ENCODE results near the gene PKDCC. TPM values are rescaled to one million over a fixed set of nuclear protein-coding genes. Genes with fewer than 3 reads are reported as not detected.

The PKDCC gene
- total RNA-seq, 4 donors from 2014 or later, result 152 to 246 (median 186) TPM

GRCh38 chr2:42025151-42025582 is 22.7 kb upstream of the PKDCC start:
- ATAC-seq (peak; percentile 69 to 73), DNase-seq (peak in 1 of 2 donors; percentile 44)
- peaks cover 23 to 41% of the 10 kb centered on the region in 2 donors for H3K4me1 ChIP-seq
- TF ChIP-seq CTCF (IDR thresholded peaks at IDR 0.05 in 4 of 5, conservative IDR thresholded peaks at IDR 0.05 in 1 of 5) (no peak), POLR2A (IDR thresholded peaks at IDR 0.05) (no peak)
- H3K27ac ChIP-seq, result peak overlapping the region; percentile 42 to 70 (median 54)
- in situ Hi-C loops (cut with MboI; ENCODE audit: low sequenced_read_pairs in 4 of 4) (no loop called here), intact Hi-C loops (cut with DNase I; ENCODE audit: low total_unique reads) (no loop called here)
- H3K4me3 ChIP-seq, result no peak overlapping the region
- no peaks in the 10 kb centered on the region for H3K27me3 ChIP-seq
- H3K9me3 ChIP-seq, result no peaks in the 10 kb centered on the region
- H3K36me3 ChIP-seq, result no peaks in the 10 kb centered on the region

- no peak overlapping the region for H3K27ac ChIP-seq
- no peak for ATAC-seq
- H3K27me3 ChIP-seq, result no peaks in the 10 kb centered on the region
- H3K9me3 ChIP-seq, result no peaks in the 10 kb centered on the region
- no peak for TF ChIP-seq POLR2A (IDR thresholded peaks at IDR 0.05)
- no peak for TF ChIP-seq CTCF (IDR thresholded peaks at IDR 0.05 in 4 of 5, conservative IDR thresholded peaks at IDR 0.05 in 1 of 5)
- no peaks in the 10 kb centered on the region for H3K36me3 ChIP-seq
- peaks cover 23 to 36% of the 10 kb centered on the region in 2 donors for H3K4me1 ChIP-seq
- no peak for DNase-seq
- intact Hi-C loops (cut with DNase I; ENCODE audit: low total_unique reads), result no loop called here
- in situ Hi-C loops (cut with MboI; ENCODE audit: low sequenced_read_pairs in 4 of 4), result no loop called here
- H3K4me3 ChIP-seq, result no peak overlapping the region
Observed at GRCh38 chr2:42026272-42026671, 21.5 kb upstream of the PKDCC start.

- Histone ChIP-seq H3K27me3 (no peaks in the 10 kb centered on the region), H3K4me1 (peaks cover 23 to 29% of the 10 kb centered on the region in 2 donors), H3K9me3 (no peaks in the 10 kb centered on the region), H3K4me3 (no peak overlapping the region), H3K36me3 (no peaks in the 10 kb centered on the region), H3K27ac (peak overlapping the region in 3 of 4 donors; percentile 39 to 40 (median 39))
- no peak for DNase-seq
- peak; percentile 18 to 42 for ATAC-seq
- TF ChIP-seq CTCF (IDR thresholded peaks at IDR 0.05 in 4 of 5, conservative IDR thresholded peaks at IDR 0.05 in 1 of 5), result no peak
- intact Hi-C loops (cut with DNase I; ENCODE audit: low total_unique reads) (no loop called here), in situ Hi-C loops (cut with MboI; ENCODE audit: low sequenced_read_pairs in 4 of 4) (no loop called here)
Observed at GRCh38 chr2:42028571-42029148, 19.2 kb upstream of the PKDCC start.

GRCh38 chr2:42029171-42029570 is 18.6 kb upstream of the PKDCC start:
- H3K4me1 ChIP-seq, result peaks cover 23 to 29% of the 10 kb centered on the region in 2 donors
- ATAC-seq (no peak), DNase-seq (no peak)
- H3K27me3 ChIP-seq, result no peaks in the 10 kb centered on the region
- no peaks in the 10 kb centered on the region for H3K9me3 ChIP-seq
- in situ Hi-C loops (cut with MboI; ENCODE audit: low sequenced_read_pairs in 4 of 4), result no loop called here
- peak overlapping the region in 2 of 4 donors; percentile 39 to 40 for H3K27ac ChIP-seq
- TF ChIP-seq CTCF (IDR thresholded peaks at IDR 0.05 in 4 of 5, conservative IDR thresholded peaks at IDR 0.05 in 1 of 5) (no peak), POLR2A (IDR thresholded peaks at IDR 0.05) (no peak)
- intact Hi-C loops (cut with DNase I; ENCODE audit: low total_unique reads), result no loop called here
- H3K36me3 ChIP-seq, result no peaks in the 10 kb centered on the region
- H3K4me3 ChIP-seq, result no peak overlapping the region
